ENCODE data around the gene SRGAP3.

DNA sequence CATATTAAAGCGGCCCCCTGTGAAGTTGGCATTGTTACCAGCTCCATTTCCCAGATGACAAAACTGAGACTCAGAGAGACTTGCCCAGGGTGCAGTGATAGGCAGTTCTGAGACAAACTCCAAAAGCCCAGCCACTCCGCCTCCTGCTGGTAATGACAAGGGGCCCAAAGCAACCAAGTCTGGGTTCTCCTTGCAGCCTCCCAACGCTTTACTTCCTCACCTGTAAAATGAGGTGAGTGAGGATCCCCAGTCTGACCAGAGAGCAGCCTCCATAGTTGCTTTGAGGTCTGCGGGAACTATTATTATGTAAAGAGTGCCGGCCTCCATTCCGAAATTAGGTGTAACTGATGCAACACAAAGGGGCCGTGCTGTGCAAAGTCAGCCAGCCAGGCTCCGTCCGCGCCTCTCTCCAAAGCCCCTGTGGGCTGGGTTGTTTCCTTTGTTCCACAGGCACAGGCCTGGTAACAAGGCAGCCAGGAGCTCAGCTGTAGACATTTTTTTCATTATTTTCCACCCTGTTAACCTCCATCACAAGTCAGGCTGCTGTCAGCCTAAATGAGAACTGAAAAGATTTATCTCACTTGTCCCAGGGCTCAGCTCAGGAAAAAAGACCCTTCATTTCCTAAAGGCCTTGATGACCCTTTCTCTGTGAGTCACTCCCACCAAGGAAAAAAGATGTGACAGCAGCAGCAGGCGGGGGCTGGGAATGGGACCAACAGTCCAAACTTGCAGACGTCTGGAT lies 147.0 kb downstream of the SRGAP3 start:
- TF ChIP-seq, protein P1, sequence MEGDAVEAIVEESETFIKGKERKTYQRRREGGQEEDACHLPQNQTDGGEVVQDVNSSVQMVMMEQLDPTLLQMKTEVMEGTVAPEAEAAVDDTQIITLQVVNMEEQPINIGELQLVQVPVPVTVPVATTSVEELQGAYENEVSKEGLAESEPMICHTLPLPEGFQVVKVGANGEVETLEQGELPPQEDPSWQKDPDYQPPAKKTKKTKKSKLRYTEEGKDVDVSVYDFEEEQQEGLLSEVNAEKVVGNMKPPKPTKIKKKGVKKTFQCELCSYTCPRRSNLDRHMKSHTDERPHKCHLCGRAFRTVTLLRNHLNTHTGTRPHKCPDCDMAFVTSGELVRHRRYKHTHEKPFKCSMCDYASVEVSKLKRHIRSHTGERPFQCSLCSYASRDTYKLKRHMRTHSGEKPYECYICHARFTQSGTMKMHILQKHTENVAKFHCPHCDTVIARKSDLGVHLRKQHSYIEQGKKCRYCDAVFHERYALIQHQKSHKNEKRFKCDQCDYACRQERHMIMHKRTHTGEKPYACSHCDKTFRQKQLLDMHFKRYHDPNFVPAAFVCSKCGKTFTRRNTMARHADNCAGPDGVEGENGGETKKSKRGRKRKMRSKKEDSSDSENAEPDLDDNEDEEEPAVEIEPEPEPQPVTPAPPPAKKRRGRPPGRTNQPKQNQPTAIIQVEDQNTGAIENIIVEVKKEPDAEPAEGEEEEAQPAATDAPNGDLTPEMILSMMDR (IDR thresholded peaks at IDR 0.05) = no peak
- TF ChIP-seq POLR2A (IDR thresholded peaks at IDR 0.05) = no peak

All from body of pancreas (tissue), 4 donors.